ENCODE results near the gene HOXD13. TPM values are rescaled to one million over a fixed set of nuclear protein-coding genes. Genes with fewer than 3 reads are reported as not detected.

The HOXD13 gene
- total RNA-seq, 2 donors from 2014 or later: 0.32 to 0.77 TPM

GRCh38 chr2:176094349-176094748 is 1.8 kb downstream of the HOXD13 start:
- DNase-seq: no peak
- intact Hi-C loops (cut with DNase I): no loop called here
- Histone ChIP-seq H3K36me3 (no peaks in the 10 kb centered on the region), H3K27me3 (peaks cover 99% of the 10 kb centered on the region), H3K27ac (no peak overlapping the region), H3K9ac (ENCODE audit: low read depth in 2 of 2, low read length in 2 of 2) (no peak overlapping the region), H3K4me1 (peaks cover 4% of the 10 kb centered on the region), H3K9me3 (no peaks in the 10 kb centered on the region), H3K4me3 (no peak overlapping the region)
- no peak for TF ChIP-seq CTCF (IDR thresholded peaks at IDR 0.05)

DNA sequence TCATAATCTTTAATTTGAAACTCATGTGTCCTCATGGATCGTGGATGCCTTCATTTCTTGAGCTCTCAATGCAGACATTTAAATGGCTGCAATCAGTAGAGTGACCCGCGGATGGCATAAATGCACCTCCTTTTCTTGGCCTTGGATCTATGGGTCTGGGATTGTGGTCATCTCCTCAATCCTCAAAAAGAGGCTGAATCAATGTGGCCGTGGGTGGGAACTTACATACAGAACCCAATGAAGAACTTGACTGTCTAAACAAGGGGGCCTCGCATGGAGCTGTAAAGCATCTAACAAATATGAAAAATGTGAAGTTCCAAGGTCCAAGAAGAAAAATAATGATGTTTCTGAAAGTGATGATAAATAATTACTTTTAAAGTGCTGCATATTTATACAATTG is 2.9 kb downstream of the HOXD13 start:
- intact Hi-C loops (cut with DNase I): no loop called here
- peaks cover 4% of the 10 kb centered on the region for H3K4me1 ChIP-seq
- DNase-seq: peak; percentile 9
- no peak overlapping the region for H3K27ac ChIP-seq
- no peak overlapping the region for H3K4me3 ChIP-seq
- peaks cover 99% of the 10 kb centered on the region for H3K27me3 ChIP-seq
- no peak for TF ChIP-seq CTCF (IDR thresholded peaks at IDR 0.05)
- H3K9ac ChIP-seq (ENCODE audit: low read depth in 2 of 2, low read length in 2 of 2): no peak overlapping the region
- H3K9me3 ChIP-seq: no peaks in the 10 kb centered on the region
- no peaks in the 10 kb centered on the region for H3K36me3 ChIP-seq

- H3K27ac ChIP-seq: no peak overlapping the region
- no peak for TF ChIP-seq CTCF (IDR thresholded peaks at IDR 0.05)
- H3K36me3 ChIP-seq: no peaks in the 10 kb centered on the region
- DNase-seq: peak; percentile 20
- H3K4me3 ChIP-seq: peak overlapping the region; percentile 34
- intact Hi-C loops (cut with DNase I): no loop called here
- no peaks in the 10 kb centered on the region for H3K9me3 ChIP-seq
- H3K9ac ChIP-seq (ENCODE audit: low read depth in 2 of 2, low read length in 2 of 2): no peak overlapping the region
- H3K27me3 ChIP-seq: peaks cover 94% of the 10 kb centered on the region
- peaks cover 4% of the 10 kb centered on the region for H3K4me1 ChIP-seq
Measured at GRCh38 chr2:176096243-176096985, 3.9 kb downstream of the HOXD13 start.

DNA sequence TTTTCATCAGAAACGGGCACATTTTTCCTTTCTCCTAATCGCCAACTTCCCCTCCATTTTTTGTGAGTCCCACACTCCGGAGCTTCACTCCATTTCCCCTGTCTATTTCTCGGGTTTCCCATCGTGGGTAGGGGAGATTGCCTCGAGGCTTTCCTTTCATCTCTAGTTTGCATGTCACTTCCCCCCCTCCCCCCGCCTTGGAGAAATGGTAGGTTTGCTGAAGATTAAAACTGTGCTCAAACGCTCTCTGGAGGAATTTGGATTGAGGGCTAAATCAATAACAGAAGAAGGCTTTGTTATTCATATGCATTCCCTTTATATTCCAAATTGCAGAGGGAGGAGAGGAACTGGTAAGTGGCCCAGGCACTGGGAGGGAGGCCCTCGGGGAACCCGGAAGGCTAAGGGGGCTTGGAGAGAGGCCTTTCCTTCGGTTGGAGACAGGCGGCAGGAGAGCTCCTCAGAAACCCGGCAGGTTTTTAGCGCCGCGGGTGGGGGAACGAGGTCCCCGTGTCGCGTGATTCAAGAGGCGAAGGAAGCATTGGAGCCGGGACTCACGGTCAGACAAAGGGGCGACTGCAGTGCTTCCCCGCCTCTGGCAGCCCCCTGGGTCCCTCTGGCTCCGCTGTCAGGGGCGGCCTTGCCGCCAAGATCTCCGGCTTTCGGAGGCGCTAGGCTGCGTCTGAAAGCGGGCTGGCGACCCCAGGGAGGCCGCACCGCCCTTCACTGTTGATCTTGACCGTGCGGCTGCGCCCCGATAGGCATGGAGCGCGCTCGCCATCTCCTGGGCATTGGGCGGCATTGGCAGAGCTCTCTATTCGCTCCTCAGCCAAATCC is 4.7 kb downstream of the HOXD13 start:
- peak; percentile 80 for TF ChIP-seq CTCF (IDR thresholded peaks at IDR 0.05)
- DNase-seq: peak; percentile 75
- Histone ChIP-seq H3K9ac (ENCODE audit: low read depth in 2 of 2, low read length in 2 of 2) (no peak overlapping the region), H3K36me3 (no peaks in the 10 kb centered on the region), H3K4me3 (peak overlapping the region; percentile 34), H3K4me1 (peaks cover 4% of the 10 kb centered on the region), H3K27ac (no peak overlapping the region), H3K27me3 (peaks cover 94% of the 10 kb centered on the region), H3K9me3 (no peaks in the 10 kb centered on the region)
- intact Hi-C loops (cut with DNase I): no loop called here

DNA sequence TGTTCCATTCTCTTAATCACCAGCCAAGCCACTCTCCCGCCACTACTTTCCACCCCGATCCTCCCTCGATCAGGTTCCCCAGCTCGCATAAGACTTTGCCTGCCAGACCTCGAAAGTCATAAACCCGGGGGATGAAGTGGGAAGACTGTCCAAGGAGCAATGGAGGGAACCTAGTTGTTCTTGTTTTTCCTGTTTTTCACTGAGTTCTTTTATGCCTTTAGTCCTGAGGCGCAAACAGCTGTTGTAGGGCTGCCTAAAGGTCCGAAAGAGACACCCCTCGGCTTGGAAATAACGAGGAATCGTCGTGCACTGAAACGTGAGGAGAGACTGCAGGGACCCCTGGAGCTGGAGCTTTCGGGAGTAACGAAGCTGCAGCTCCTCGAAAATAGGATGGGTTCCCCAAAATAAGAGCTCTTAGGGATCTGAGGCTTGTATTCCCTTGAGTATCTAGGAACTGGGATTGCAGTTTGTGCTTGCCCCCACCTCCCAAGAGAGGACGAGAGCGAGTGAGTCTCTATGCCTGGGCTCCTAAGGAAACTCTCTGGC is 5.4 kb downstream of the HOXD13 start:
- H3K4me3 ChIP-seq: peak overlapping the region; percentile 5
- no peak for TF ChIP-seq CTCF (IDR thresholded peaks at IDR 0.05)
- peaks cover 92% of the 10 kb centered on the region for H3K27me3 ChIP-seq
- intact Hi-C loops (cut with DNase I): no loop called here
- no peaks in the 10 kb centered on the region for H3K36me3 ChIP-seq
- peaks cover 4% of the 10 kb centered on the region for H3K4me1 ChIP-seq
- no peak overlapping the region for H3K9ac ChIP-seq (ENCODE audit: low read depth in 2 of 2, low read length in 2 of 2)
- H3K9me3 ChIP-seq: no peaks in the 10 kb centered on the region
- no peak for DNase-seq
- H3K27ac ChIP-seq: no peak overlapping the region
